Stimulated activated CD8-positive, alpha-beta memory T cell treated with anti-CD3 and anti-CD28 coated beads, Interleukin-15, amount 100 ng/mL, for 4 hours (primary cell): ENCODE measurements around the gene SERINC1.
"Not testable (repeated sequence)": the region's sequence is repeated elsewhere in the genome, so short reads cannot be mapped to it uniquely, and the experiment has no call there.

ENCODE experiments used
- DNase-seq, 2 donors: peaks; one replicate each; pipeline ENCODE4 v3.0.0-alpha.2; 2020; ENCODE audit warnings: low read depth in 2 of 2

SERINC1 gene

DNA sequence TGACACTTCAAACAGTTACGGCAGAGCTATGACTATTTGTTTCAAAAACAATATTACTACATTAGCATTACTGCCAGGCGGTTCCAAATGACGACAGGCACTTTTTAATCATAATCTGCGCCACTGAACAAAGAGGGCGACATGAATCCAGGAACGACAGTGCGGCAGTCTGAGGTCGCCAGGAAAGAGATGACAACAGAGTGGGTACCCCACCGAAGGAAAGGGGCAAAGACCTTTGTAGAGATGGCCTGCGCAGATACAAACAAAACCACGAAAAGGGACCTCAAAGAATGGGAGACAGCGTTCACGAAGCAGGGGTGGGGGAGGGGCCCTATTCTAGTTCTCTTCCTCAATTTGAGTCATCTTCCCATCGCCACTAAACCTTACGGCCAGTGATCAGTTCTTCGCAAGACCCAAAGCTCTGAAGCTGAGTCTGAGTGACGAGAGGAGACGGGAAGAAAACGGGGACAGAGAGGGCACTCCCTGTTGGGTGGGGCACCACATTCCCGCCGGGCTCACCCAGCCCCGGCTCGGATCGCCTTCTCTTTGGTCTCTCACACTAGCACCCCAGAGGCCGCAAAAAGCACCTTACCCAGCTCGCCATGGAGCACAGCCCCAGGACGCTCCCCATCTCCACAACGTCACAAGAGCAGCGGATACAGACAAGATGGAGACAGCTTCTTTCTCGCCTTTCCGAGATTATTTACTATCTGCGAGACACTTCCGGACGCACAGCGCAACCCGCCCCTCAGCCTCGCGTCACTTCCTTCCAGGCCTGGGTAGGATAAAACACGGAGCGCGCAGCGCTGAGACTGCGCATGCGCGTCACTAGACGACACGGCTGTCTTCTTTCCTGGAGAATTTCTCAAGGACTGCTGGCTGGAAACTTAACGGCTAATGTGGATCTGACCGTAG lies at the start of gene SERINC1:
TSS of gene SERINC1 (minus strand) at position 701 of the 915 bp plus-strand sequence. CDS start at position 631, 70 bp downstream.
- peak; percentile 83 to 87 for DNase-seq

DNA sequence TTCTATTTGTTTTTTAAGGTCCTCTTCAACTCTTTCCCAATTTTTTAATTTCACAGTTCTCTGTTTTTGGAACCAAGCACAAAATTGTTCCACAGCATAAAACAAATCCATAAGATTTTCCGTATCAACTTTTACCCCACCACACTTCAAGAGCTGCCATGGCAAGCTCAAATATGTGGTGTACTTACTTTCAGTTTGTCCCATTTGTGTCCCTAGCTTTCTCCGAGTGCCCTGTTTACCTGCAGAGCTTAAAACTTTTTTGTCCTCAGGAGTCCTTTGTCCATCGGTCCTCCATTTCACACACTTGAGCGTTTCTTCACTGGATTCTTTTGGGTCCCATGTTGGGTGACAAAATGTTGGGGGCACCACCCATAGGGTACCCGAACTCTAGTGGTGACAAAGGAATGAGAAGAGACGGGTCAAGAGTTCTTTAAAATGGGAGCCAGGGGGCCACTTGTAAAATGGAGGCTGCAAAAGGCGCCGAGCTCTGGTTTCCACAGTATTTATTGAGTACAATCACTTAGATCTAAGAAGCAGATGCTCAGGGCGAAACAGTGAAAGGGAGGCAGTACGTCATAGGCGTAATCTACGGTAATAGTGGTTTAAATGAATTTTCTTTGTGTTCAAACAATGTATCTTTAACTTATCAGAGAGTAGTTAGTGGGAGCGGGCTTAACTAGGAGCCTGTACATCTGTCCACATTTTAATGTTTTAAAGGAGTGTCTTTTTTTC lies 39.8 kb upstream of the SERINC1 start:
- no peak for DNase-seq

DNA sequence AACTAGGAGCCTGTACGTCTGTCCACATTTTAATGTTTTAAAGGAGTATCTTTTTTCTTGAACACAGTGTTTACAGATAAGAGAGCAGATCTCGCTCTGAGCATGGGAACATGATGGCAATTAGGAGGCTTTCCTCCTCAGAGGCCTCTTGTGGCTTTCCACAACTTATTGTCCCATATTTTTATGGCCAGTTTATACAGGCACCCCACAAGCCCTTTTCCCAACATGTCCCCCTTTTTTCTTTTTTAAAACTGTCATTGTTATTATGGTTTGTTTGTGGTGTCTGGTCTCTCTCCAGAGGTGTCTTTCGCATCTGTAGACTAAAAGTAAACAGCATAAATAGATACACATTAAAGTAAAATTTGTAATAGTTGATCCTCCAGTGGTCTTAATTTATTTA lies 33.6 kb upstream of the SERINC1 start:
- not testable (repeated sequence) for DNase-seq

DNA sequence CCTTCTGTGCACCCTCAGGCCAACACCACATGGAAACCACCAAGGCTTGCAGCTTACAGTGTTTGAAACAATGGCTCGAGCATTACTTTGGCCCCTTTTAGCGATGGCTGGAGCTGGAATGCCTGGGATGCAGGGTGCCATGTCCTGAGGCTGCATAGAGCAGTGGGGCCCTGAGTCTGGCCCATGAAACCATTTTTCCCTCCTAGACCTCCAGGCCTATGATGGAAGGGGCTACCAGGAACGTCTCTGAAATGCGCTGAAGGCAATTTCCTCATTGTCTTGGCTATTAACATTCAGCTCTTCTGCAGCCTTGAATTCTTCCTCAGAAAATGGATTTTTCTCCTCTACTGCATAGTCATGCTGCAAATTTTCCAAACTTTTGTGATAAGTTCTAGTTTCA lies 29.9 kb upstream of the SERINC1 start:
- no peak for DNase-seq

DNA sequence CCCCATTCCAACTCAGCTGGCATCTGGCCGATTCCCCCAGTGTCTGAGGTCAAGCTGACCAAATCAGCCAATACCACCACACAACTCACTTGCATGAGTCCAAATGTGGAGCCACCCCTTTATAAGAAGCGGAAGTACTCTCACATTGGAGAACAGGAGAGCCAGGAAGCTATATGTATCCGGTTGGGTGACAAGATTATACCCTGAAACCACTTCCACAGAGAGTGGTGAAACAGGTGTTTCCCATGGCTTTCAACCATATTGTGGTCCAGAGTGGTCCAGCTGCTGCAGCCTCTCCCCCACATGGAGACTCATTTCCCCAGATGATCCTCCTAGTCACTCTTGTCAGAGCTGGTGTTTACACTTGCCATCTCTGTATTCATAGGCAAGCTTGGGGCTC lies 24.0 kb upstream of the SERINC1 start:
- no peak for DNase-seq

DNA sequence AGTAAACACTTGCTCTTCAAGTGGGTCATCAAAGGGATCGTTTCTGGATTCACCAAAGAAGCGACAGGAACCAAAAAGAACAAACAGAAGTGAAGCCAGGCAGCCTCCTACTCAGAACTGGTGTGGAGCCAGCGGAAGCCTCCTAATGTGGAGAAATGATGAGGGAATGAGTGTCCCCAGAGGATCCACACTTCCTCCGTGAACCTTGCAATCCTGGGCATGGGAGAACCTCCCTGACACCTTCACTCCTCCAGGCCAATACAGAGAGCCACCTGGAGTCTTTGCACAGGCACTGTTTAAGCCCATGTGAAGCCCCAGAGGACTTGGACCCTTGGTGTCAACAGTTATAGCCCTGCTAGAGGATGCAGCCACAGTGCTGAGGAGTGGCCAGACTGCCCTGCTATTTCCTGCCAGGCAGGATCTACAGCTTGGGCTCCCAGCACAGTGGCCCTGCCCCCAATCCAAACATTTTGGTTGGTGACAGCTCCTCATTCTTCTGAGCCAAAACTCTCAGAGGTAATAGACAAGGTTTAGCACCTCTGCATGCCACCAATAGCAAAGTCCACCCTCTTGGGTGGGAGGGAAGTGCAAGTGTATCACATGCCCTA lies 23.2 kb upstream of the SERINC1 start:
- DNase-seq: no peak

DNA sequence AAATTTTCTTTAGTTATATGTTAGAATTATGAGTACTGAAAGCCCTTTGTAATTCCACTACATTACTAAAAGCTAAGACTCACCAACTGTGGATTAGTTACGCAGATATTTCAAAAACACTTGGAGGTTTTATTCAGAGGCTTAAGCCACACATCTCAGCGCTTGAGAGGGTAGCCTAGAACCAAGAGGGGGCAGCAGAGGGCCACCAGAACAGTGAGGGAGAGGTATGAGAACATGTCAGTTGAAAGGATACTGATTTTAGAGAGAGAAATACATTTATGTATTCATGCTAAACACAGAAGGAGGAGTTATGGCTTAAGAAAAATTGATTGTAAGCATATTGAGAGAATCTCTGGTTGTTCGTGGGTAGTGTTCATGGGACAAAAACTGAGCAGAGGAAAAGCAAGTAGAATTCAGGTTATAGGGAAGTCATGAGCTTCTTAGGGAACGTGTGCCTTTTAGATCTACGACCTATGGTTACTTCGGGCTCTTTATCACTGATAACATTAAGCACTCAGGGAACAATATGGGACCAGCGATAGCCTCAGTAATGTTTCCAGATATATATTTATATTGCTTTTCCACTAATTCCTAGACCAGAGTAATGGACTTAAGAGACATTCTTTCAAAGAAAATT lies 20.4 kb upstream of the SERINC1 start:
- peak in 1 of 2 donors; percentile 44 for DNase-seq

DNA sequence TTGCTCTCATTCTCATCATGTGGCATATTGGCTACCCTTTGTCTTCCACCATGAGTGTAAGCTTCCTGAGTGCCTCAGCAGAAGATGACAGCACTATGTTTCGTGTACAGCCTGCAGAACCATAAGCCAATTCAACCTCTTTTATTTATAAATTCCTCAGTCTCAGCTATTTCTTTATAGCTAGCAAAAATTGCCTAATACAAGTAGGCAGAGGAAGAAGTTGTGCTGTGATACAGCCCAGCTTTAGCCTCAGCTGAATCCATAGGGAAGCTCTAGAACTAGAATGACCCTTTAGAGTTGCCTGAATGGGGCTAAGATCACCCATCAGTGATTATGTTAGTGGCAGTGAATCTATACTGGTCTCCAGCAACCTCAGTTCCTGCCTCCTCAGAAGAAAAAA lies 19.0 kb upstream of the SERINC1 start:
- DNase-seq: no peak

DNA sequence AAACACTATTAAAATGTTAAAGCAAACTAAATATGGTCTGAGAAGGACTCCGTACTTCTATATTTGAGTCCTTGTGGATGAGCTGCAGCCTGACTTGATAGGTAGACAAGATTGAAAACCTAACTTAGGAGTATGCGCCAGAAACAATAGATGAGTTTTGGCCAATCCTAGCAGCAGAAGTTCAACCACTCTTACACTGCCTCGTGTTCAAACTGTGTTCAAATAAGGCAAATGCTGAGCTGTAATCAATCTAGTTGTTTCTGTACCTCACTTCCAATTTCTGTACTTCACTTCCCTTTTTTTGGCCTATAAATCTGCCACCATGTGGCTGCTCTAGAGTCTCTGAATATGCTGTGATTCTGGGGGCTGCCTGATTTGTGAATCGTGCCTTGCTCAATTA lies 13.2 kb upstream of the SERINC1 start:
- DNase-seq: no peak

DNA sequence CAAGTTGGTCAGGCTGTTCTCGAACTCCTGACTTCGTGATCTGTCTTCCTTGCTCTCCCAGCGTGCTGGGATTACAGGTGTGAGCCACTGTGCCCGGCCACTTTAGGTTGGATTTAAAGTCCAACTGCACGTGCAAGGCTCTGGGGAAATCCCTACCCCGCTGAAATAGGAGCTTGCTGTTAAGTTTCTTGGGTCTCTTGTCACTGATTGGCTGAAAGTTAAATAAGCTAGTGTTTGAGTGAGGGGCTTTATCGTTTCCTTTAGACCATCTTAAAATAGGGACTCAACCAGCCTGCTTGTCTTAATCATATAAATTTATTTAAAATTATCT lies 11.1 kb upstream of the SERINC1 start:
- DNase-seq: no peak

DNA sequence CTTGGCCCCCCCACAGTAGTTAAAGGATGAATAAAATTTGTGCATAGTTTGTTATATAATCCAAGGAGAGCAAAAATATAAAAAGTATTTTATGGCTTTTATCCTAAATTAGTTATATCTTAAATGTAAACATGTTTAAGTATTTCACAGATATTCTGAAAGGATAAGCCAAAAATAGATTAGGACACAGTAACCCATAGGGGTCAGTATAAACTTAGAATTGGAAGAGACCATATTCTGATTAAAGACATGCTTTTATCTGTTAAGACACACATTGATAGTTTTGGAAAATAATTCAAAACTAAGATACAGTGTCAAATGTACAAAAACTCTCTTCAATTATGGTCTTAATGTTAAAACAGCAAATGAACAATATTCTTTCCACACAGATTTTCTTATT lies 4.5 kb upstream of the SERINC1 start:
- DNase-seq: no peak

DNA sequence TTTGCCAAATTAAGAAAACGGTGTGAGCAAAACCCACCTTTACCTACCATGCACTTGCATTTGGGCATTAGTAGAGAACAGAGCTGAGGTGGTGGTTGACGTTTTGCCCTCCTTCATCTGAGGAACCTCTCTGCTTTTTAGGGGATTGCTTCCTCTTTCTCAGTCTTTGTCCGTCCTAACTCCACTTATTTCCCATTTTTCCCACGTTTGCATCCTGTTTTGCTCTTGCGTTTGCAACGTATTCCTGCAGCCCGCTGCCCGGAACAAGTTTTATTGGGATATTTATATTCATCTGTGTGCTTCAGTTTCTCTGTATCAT lies 374 bp upstream of the SERINC1 start:
- DNase-seq: no peak

DNA sequence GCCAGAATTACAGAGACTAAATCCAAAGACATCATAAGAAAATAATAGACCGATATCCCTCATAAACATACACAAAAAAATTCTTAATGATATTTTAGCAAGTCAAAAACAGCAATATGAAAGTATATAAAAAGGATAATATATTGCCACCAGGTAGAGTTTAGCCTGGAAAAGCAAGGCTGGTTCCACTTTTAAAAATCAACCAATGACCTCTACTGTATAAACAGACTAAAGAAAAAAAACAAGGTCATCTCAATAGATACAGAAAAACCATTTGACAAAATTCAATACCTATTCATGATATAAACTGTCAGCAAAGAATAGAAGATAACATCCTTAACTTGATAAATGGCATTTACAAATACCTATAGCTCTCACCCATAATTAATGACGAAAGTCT lies 9.7 kb downstream of the SERINC1 start:
- no peak for DNase-seq

DNA sequence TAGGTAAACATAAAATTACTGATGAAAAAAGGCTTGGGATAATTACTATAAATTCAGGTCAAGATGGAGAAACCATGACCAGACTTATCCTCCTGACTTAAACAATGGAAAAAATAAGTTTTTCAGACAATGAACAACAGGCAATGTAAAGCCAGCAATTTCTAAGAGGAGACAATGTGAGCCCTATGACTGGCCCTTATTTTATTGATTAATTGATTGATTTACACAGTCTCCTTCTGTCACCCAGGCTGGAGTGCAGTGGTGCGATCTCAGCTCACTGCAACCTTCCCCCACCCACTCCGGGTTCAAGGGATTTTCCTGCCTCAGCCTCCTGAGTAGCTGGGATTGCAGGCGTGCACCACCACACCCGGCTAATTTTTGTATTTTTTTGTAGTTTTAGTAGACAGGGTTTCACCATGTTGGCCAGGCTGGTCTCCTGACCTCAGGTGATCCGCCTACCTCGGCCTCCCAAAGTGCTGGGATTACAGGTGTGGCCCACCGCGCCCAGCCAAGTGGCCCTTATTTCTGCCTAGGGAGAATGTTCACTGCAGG lies 11.7 kb downstream of the SERINC1 start:
- not testable (repeated sequence) for DNase-seq

DNA sequence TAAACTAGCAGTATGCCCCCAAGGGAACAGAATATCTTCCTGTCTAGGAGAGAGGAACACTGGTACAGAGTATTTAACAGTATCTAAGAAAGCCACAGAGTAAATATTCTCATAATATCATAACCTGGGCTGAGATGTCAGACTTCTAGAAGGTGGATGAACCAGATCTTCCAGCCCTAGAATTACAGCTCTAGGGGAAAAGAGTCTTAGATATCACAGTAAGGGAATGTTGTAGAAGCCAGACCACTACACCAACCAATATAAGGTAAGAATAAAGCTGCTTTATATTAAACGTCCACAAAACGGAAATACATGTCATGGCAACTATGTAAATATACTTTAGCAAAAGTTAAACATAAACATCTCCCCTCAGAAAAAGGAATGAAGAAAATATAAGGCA lies 12.4 kb downstream of the SERINC1 start:
- no peak for DNase-seq

DNA sequence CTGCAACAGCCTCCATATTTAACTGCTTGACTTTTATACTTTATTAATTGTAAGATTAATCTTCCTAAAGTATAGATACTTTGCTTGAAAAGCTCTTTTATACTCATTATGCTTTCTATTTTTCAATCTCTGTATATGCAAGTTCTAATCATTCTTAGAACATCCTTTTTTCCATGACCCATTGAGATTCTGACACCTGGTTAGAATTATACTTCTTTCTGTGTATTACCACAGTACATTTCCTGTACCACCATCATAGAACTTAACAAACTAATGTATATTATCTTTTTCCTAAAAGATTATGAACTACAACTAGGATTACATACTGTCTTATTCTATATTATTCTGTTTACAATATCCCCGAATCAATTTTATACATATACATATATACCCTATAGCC lies 13.5 kb downstream of the SERINC1 start:
- no peak for DNase-seq

DNA sequence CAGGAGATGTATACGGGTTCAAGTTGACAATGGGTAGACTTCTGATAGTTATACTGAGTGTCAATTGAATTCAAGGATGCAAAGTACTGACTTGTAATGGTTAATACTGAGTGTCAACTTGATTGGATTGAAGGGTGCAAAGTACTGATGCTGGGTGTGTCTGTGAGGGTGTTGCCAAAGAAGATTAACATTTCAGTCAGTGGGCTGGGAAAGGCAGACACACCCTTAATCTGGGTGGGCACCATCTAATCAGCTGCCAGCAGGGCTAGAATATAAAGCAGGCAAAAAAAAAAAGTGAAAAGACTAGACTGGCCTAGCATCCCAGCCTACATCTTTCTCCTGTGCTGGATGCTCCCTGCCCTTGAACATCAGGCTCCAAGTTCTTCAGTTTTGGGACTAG lies 16.5 kb downstream of the SERINC1 start:
- not testable (repeated sequence) for DNase-seq

DNA sequence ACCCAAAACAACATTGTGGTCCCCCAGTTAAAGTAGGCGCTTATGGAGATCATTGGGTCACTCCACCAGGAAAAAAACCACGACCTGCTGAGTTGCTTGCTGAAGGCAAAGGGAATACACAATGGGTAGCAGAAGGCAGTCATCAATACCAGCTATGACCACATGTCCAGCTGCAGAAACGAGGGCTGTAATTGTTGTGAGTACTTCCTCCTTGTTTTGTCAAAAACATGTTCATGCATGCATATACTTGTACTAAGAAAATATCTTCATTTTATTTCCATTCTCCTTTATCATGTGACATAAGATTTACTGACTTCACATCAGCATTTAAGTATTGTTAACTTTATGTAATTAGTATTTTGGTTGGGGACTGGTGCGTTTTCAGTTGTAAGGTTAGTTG lies 16.9 kb downstream of the SERINC1 start:
- DNase-seq: no peak

DNA sequence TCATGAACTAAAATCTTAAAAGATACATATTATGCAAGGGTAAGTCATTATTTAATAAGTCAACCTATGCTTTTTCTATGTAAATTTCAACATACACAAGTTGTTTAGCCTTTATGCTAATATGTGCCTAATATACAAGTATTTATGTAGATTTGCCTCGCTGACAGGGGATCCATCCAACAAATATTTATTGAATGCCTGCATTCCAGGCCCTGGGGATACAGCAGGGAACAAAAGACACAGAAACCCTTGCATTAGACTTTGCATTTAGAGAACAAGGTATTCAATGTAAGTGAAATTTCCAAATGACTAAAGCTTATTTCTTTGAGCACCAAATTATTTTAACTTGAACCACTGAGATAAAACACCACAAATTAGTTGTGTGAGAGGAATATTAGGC lies 19.1 kb downstream of the SERINC1 start:
- no peak for DNase-seq

DNA sequence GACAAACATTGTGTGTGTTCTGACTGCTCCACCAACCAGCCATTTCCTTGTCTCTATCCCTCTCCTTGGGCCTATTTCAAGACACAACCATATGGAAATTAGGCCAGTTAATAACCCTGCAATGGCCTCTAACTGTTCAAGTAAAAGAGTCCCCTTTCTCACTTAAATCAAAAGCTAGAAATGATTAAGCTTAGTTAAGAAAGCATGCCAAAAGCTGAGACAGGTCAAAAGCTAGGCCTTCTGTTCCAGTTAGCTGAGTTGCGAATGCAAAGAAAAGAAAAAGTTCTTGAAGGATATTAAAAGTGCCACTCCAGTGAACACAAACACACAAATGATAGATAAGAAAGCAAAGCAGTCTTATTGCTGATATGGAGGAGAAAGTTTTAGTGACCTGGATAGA lies 22.5 kb downstream of the SERINC1 start:
- no peak for DNase-seq

DNA sequence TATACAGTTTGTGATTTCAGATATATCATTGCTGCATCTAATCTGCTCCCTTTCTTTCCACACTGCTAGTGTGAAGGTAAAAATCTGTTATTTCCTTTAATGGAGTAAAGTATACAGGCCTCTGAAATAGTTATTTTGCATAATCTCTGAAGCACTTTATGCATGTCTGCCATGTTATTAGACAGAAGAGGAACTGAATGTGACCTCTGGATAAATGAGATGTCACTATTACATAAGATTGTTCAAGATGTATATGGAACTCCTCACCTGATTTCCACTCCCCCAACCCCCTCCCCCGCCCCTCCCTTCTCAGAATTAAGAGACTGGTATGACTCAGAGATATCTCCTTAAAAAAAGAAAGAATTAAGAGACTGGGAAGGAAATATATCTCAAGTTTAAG lies 26.3 kb downstream of the SERINC1 start:
- DNase-seq: no peak

DNA sequence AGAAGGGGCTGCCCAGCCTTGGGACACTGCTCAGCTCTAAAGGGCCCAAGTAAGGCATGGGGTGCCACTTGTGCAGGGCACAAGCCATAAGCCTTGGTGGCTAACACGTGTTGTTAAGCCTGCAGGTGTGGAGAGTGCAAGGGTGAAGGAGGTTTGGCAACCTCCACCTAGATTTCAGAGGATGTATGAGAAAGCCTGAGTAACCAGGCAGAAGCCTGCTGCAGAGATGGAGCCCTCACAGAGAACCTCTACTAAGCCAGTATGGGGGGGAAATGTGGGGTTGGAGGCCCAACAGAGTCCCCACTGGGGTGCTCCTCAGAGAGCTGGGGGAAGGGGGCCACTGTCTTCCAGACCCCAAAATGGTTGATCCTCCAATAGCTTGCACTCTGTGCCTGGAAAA lies 32.6 kb downstream of the SERINC1 start:
- no peak for DNase-seq
